HEK293T (cell line): ENCODE data around the gene RYR3.

Experiments
- L3MBTL2 ChIP-seq: fragments of 450-650 bp; conservative IDR thresholded peaks from 2 replicates; pipeline ENCODE4 v1.6.1; 2016; ENCODE audit warnings: mild to moderate bottlenecking
- TARDBP ChIP-seq: fragments of 450-650 bp; IDR thresholded peaks from 2 replicates; pipeline ENCODE4 v1.6.1; 2016

GRCh38 chr15:33378866-33379480, 68.2 kb downstream of the RYR3 start:
- no peak for TF ChIP-seq TARDBP
- no peak for TF ChIP-seq L3MBTL2
